ENCODE results near the gene MACO1. TPM values are rescaled to one million over a fixed set of nuclear protein-coding genes. Genes with fewer than 3 reads are reported as not detected.

Gene MACO1
- total and polyA plus RNA-seq, 10 of the 15 experiments (the other 5 are each of a cell fraction or from before 2014, with no cell fraction given), result 3.2 to 19.8 (median 10.3) TPM

DNA sequence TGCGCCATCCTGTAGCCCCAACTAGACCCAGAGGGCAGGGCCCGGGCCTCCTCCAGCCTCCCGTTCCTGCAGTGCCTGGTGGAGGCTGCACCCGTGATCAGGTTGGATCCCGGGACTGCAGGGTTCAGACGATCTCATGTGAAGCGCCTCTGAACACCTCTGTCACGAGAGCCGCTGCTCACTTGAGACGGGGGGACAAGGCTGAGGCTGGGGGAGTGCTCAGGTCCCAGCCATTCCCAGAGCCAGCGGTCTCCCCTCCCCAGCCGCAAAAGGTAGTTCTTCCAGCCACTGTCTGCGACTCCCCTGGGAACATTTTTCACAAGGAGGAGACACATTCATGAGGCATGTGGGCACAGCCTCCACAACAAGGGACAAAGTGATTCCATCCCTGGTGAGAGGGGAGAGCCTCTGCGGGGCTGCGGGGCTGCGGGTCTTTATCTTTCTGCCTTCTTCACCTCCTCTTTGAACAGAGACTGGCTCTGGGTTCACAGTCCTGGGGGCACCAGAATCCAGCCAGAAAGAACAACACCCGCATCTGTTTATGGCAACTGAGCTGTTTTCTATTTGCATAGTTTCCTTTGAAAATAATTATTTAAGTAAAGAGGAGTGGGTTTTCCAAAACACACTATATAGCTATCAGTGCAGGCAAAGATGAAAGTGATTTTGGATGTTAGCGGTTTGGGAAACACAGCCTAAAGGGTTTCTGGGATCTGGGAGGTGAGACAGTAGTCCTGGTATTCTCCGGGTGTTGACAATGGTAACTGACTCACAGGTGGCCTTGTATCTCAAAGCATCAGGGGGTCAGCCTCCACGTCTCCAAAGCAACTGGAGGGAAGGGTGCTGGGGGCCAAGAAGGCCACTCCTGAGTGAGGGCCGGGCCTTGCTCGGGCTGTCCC is 99.7 kb downstream of the MACO1 start:
- no peak overlapping the region for H3K4me2 ChIP-seq (ENCODE audit: control insufficient read depth, insufficient read depth)
- no peak overlapping the region for H3K4me3 ChIP-seq
- WGBS (ENCODE audit: insufficient coverage, insufficient replicate concordance, low lambda C conversion rate, missing lambda C conversion rate), result 72% methylated on average over 20 of the region's 22 CpGs
- H3K79me2 ChIP-seq (ENCODE audit: control insufficient read depth, insufficient read depth, low read length), result no peaks in the 10 kb centered on the region
- no peaks in the 10 kb centered on the region; a peak in 1 of 4 replicates for H3K27me3 ChIP-seq (replicated peaks in 1 of 2; ENCODE audit: control insufficient read depth in 2 of 2, insufficient read depth in 2 of 2, low read length in 1 of 2)
- no peak overlapping the region for H3K27ac ChIP-seq (ENCODE audit: control insufficient read depth, insufficient read depth)
- intact Hi-C loops (cut with micrococcal nuclease; ENCODE audit: unreplicated experiment) (no loop called here), in situ Hi-C loops (cut with MboI) (no loop called here)
- no peaks in the 10 kb centered on the region for H4K20me1 ChIP-seq (ENCODE audit: control insufficient read depth, insufficient read depth)
- ChIA-PET RAD21 (ENCODE audit: unreplicated experiment) (no interaction called here), SMC1A (ENCODE audit: uncharacterized antibody, unreplicated experiment) (no interaction called here), CTCF (interaction anchor here (1.2 kb wide), 1 partner anchor 10 kb away, joined by 5 read pairs; no protein-coding TSS in a partner anchor), POLR2A (interaction anchor here (0.5 kb wide), 1 partner anchor 18 kb away, joined by 3 read pairs; no protein-coding TSS in a partner anchor)
- no peak for DNase-seq (ENCODE audit: low read depth, low spot score)
- H3K9ac ChIP-seq (ENCODE audit: control insufficient read depth, insufficient read depth, low read length), result no peak overlapping the region
- H3K9me3 ChIP-seq (replicated peaks; ENCODE audit: control insufficient read depth, insufficient read depth, low read length), result no peaks in the 10 kb centered on the region
- H3K36me3 ChIP-seq (ENCODE audit: control insufficient read depth in 2 of 2, insufficient read depth in 2 of 2, low read length in 1 of 2), result no peaks in the 10 kb centered on the region
- no peak for FAIRE-seq
- ATAC-seq, result no peak
- BruUV-seq (replicated peaks), result no TSS peak
- no peak overlapping the region for H2AFZ ChIP-seq (ENCODE audit: control insufficient read depth, low read depth, low read length)
- no peaks in the 10 kb centered on the region for H3K4me1 ChIP-seq (ENCODE audit: control insufficient read depth, insufficient read depth, low read length)
- TF ChIP-seq, protein P1, sequence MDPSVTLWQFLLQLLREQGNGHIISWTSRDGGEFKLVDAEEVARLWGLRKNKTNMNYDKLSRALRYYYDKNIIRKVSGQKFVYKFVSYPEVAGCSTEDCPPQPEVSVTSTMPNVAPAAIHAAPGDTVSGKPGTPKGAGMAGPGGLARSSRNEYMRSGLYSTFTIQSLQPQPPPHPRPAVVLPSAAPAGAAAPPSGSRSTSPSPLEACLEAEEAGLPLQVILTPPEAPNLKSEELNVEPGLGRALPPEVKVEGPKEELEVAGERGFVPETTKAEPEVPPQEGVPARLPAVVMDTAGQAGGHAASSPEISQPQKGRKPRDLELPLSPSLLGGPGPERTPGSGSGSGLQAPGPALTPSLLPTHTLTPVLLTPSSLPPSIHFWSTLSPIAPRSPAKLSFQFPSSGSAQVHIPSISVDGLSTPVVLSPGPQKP (IDR thresholded peaks at IDR 0.05; ENCODE audit: low read depth, low read length), result no peak
- TF ChIP-seq, protein P2, sequence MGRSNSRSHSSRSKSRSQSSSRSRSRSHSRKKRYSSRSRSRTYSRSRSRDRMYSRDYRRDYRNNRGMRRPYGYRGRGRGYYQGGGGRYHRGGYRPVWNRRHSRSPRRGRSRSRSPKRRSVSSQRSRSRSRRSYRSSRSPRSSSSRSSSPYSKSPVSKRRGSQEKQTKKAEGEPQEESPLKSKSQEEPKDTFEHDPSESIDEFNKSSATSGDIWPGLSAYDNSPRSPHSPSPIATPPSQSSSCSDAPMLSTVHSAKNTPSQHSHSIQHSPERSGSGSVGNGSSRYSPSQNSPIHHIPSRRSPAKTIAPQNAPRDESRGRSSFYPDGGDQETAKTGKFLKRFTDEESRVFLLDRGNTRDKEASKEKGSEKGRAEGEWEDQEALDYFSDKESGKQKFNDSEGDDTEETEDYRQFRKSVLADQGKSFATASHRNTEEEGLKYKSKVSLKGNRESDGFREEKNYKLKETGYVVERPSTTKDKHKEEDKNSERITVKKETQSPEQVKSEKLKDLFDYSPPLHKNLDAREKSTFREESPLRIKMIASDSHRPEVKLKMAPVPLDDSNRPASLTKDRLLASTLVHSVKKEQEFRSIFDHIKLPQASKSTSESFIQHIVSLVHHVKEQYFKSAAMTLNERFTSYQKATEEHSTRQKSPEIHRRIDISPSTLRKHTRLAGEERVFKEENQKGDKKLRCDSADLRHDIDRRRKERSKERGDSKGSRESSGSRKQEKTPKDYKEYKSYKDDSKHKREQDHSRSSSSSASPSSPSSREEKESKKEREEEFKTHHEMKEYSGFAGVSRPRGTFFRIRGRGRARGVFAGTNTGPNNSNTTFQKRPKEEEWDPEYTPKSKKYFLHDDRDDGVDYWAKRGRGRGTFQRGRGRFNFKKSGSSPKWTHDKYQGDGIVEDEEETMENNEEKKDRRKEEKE (IDR thresholded peaks at IDR 0.05), result no peak
- TF ChIP-seq, protein P3, sequence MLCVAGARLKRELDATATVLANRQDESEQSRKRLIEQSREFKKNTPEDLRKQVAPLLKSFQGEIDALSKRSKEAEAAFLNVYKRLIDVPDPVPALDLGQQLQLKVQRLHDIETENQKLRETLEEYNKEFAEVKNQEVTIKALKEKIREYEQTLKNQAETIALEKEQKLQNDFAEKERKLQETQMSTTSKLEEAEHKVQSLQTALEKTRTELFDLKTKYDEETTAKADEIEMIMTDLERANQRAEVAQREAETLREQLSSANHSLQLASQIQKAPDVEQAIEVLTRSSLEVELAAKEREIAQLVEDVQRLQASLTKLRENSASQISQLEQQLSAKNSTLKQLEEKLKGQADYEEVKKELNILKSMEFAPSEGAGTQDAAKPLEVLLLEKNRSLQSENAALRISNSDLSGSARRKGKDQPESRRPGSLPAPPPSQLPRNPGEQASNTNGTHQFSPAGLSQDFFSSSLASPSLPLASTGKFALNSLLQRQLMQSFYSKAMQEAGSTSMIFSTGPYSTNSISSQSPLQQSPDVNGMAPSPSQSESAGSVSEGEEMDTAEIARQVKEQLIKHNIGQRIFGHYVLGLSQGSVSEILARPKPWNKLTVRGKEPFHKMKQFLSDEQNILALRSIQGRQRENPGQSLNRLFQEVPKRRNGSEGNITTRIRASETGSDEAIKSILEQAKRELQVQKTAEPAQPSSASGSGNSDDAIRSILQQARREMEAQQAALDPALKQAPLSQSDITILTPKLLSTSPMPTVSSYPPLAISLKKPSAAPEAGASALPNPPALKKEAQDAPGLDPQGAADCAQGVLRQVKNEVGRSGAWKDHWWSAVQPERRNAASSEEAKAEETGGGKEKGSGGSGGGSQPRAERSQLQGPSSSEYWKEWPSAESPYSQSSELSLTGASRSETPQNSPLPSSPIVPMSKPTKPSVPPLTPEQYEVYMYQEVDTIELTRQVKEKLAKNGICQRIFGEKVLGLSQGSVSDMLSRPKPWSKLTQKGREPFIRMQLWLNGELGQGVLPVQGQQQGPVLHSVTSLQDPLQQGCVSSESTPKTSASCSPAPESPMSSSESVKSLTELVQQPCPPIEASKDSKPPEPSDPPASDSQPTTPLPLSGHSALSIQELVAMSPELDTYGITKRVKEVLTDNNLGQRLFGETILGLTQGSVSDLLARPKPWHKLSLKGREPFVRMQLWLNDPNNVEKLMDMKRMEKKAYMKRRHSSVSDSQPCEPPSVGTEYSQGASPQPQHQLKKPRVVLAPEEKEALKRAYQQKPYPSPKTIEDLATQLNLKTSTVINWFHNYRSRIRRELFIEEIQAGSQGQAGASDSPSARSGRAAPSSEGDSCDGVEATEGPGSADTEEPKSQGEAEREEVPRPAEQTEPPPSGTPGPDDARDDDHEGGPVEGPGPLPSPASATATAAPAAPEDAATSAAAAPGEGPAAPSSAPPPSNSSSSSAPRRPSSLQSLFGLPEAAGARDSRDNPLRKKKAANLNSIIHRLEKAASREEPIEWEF (IDR thresholded peaks at IDR 0.05; ENCODE audit: insufficient replicate concordance, low read depth, low read length), result no peak
- TF ChIP-seq IKZF2 (IDR thresholded peaks at IDR 0.05), result no peak
- no peak for TF ChIP-seq ESRRA (IDR thresholded peaks at IDR 0.05; ENCODE audit: low read length)
- TF ChIP-seq FOXM1 (IDR thresholded peaks at IDR 0.05; ENCODE audit: low read depth, low read length), result no peak
- TF ChIP-seq ZNF384 (IDR thresholded peaks at IDR 0.05; ENCODE audit: borderline replicate concordance, low read depth, low read length), result no peak
- TF ChIP-seq SIN3A (IDR thresholded peaks at IDR 0.05; ENCODE audit: low read depth, low read length), result no peak
- TF ChIP-seq YY1 (IDR thresholded peaks at IDR 0.05; ENCODE audit: low read depth, low read length), result no peak
- TF ChIP-seq EGR1 (IDR thresholded peaks at IDR 0.05; ENCODE audit: borderline replicate concordance in 1 of 2, low read depth in 2 of 2, low read length in 2 of 2), result no peak
- no peak for TF ChIP-seq NR2F1 (conservative IDR thresholded peaks at IDR 0.05)
- no peak for TF ChIP-seq ZNF217 (IDR thresholded peaks at IDR 0.05)
- TF ChIP-seq GATAD2B (conservative IDR thresholded peaks at IDR 0.05; ENCODE audit: low read depth), result no peak
- no peak for TF ChIP-seq ZNF274 (IDR thresholded peaks at IDR 0.05; ENCODE audit: insufficient read depth, insufficient read length)
- TF ChIP-seq STAT1 (conservative IDR thresholded peaks at IDR 0.05), result no peak
